Activated naive CD4-positive, alpha-beta T cell treated with anti-CD3 and anti-CD28 coated beads, Interleukin-2, amount 50 U/mL, for 72 hours (primary cell): Measurements from ENCODE around the gene ADAMTS10. TPM values are rescaled to one million over a fixed set of nuclear protein-coding genes. Genes with fewer than 3 reads are reported as not detected.
"Not testable (repeated sequence)": the region's sequence is repeated elsewhere in the genome, so short reads cannot be mapped to it uniquely, and the experiment has no call there.

Source experiments
- ATAC-seq, 2 donors: fragments of 150-1000 bp; cut with Tn5 transposase; 2 replicates each; pipeline ENCODE4 v1.10.0; 2021; ENCODE audit warnings: mild to moderate bottlenecking in 2 of 2, moderate library complexity in 2 of 2
- DNase-seq, 2 donors: peaks; one replicate each; pipeline ENCODE4 v3.0.0; 2021 to 2022; ENCODE audit warnings: low spot score in 2 of 2
- H3K27ac Mint-ChIP-seq, 2 donors: one replicate each; pipeline ENCODE4 v1.8.0; 2022; ENCODE audit warnings: mild to moderate bottlenecking in 2 of 2, mixed read lengths in 2 of 2
- H3K36me3 Mint-ChIP-seq, 2 donors: one replicate each; pipeline ENCODE4 v1.8.0; 2022; ENCODE audit warnings: mixed read lengths in 2 of 2
- H3K9me3 Mint-ChIP-seq, 2 donors: one replicate each; pipeline ENCODE4 v1.8.0; 2022; ENCODE audit warnings: mixed read lengths in 2 of 2
- total RNA-seq, 2 donors: library from RNA; stranded (reverse); gene quantifications; one replicate each; pipeline ENCODE4 v1.2.3, GENCODE V29; 2022

The ADAMTS10 gene
- total RNA-seq, 2 donors from 2014 or later, result 5.1 to 11.3 TPM

DNA sequence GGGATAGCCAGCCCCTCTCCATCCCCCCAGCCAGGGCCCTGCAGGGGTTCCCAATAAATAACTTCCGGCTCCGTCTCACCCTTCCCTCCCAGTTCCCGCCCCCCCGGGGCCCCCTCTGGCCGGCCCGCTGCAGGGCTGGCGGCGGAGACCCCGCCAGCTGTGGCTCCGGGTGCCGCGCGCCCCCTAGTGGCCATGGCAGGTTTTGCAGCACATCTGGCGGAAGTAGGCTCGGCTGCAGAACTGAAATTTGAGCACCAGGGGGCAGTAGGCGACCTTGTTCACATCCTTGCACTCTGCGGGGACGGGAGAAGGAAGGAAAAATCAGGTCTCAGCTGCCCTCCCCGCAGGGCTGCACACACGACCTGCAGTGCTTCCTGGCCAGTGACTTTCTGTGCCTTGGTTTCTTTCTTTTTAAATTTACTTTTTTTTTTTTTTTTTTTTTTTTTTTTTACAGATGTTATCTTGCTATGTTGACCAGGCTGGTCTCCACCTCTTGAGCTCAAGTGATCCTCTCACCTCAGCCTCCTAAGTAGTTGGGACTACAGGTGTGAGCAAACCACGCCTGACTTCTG, 29.7 kb downstream of the ADAMTS10 start:
- ATAC-seq (peak; percentile 77 to 78), DNase-seq (peak; percentile 88 to 92)
- no peak overlapping the region for H3K27ac Mint-ChIP-seq
- no peaks in the 10 kb centered on the region for H3K9me3 Mint-ChIP-seq
- H3K36me3 Mint-ChIP-seq, result no peaks in the 10 kb centered on the region

DNA sequence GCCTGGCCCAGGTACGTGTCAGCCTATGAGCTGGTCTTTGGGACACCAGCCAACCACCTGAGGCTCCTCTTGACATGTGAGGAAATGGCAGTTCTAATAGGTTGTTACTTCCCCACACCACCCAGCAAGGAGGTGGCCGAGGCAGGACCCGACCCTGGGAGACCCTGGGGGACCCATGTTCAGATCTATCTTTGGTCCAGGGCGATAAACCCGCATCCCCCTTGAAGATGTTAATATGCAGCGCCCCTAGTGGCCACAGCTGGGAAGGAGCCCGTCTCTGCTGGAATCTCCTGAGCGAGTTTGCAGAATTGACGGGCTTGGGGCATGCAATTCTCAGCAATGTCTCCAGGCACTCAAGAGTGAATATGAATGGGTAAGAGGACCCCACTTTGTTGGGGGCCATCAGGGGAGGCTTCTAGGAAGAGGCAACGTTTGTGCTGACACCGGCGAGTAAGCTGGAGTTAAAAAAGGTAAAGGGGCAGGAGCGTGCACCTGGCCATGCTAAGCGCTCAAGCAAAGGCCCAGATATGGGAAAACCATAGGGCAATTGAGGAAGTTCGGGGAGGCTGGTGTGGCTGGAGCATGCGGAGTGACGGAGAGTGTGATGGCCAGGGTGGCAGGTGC, 31.8 kb downstream of the ADAMTS10 start:
- peak; percentile 76 to 89 for DNase-seq
- H3K9me3 Mint-ChIP-seq, result no peaks in the 10 kb centered on the region
- H3K27ac Mint-ChIP-seq, result no peak overlapping the region
- H3K36me3 Mint-ChIP-seq, result no peaks in the 10 kb centered on the region
- ATAC-seq, result peak; percentile 41 to 55

DNA sequence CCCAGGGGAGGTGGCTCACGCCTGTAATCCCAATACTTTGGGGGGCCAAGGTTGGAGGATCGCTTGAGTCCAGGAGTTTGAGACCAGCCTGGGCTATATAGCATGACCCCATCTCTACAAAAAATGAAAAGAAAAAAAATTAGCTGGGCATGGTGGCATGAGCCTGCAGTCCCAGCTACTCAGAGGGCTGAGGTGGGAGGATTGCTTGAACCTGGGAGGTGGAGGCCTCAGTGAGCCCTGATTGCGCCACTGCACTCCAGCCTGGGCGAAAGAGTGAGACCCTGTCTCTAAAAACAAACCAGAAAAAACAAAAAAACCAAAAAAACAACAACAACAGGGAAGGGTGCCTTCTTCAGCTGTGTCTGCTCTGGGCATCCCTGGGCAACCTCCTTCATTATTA, 32.8 kb downstream of the ADAMTS10 start:
- Mint-ChIP-seq H3K9me3 (no peaks in the 10 kb centered on the region), H3K36me3 (no peaks in the 10 kb centered on the region), H3K27ac (peak overlapping the region in 1 of 2 donors; percentile 63)
- no peak for ATAC-seq
- no peak for DNase-seq

DNA sequence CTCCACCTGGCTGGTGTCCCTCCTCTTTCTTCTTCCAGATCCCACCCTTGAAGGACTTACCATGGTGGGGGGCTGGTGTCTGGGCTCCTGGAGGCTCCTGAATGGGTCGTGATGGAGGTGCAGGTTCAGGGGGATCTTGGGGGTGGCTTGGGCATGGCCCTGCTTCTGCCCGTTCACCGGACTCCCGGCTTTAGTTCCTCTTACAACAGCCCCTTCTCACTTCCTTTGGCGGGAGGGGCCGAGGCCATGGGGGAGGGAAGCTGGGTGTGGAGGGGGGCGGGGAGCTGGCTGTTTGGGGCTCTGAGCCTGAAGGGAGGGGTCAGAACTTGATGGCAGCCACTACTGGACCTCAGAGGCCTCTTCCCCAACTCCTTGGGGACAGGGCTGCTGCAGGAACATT, 33.3 kb downstream of the ADAMTS10 start, which contains the start of gene MYO1F:
Gene MYO1F (minus strand): TSS at position 196 of the 400 bp plus-strand sequence. CDS start 133 bp downstream, at position 63.
- DNase-seq (no peak), ATAC-seq (no peak)
- Mint-ChIP-seq H3K36me3 (no peaks in the 10 kb centered on the region), H3K9me3 (no peaks in the 10 kb centered on the region), H3K27ac (peak within 1 kb of the TSS; percentile 63 to 72)

DNA sequence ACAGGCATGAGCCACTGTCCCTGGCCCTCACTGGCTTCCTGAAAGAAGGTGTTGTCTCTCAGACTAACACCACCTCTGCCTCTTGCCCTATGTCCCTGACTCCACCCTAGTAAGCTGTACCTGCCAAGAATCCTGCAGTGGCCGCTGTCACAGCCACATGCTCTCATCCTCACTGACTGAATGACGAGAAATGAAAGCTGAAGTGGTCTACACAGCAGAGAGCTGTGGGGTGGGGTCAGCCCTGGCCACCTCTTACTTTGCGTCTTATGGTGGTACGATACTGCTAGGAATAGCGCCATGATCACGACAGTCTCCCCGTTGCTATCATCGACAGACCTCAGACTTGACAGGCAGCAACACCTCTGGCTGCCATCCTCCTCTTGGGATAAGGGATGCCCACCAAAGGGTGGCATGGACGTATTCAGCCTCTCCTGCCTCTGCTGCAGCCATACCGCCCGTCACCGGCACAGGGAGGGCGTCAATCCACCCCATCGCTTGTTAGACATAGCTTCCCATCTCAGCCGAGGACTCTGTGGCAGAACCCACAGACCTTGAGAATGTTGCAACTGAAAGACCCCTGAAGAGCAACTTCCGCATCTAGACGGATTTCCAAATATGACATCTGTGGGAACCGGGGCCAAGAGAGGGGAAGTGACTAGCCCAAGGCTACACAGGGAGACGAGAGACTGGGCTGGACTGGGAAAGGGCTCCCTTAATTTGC, 34.1 kb downstream of the ADAMTS10 start:
- Mint-ChIP-seq H3K9me3 (no peaks in the 10 kb centered on the region), H3K36me3 (no peaks in the 10 kb centered on the region)
- ATAC-seq, result peak; percentile 9 to 46

DNA sequence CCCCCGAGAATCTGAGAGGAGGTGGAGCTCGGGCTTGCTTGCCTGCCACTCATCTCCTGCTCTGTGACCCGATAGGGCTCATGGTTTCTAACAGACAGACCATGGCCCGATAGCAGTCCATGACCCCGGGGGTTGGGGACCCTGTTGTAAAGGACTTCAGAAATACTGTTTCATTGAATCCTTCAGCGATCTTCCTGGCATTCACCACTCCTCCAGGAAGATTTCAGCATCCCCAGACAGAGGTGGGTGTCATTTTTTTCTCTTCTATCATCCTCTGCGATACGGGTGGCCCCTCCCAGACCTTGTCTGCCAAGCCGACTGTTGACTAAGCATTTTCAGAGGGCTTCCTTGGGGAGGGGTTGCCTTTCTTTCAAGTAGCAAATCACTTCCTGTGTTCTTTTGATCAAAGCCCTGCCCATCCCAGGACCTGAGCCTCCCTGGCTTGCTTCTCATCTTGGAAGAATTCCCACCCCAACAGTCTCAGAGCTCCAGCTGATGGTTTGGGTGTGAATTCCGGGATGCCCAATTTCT, 35.0 kb downstream of the ADAMTS10 start:
- peak in 1 of 2 donors; percentile 23 for ATAC-seq
- Mint-ChIP-seq H3K36me3 (no peaks in the 10 kb centered on the region), H3K27ac (peak overlapping the region in 1 of 2 donors; percentile 63), H3K9me3 (no peaks in the 10 kb centered on the region)
- no peak for DNase-seq

More for the DNA sequence above, 34.1 kb downstream of the ADAMTS10 start:
- DNase-seq, result no peak
- peak overlapping the region; percentile 55 to 63 for H3K27ac Mint-ChIP-seq

DNA sequence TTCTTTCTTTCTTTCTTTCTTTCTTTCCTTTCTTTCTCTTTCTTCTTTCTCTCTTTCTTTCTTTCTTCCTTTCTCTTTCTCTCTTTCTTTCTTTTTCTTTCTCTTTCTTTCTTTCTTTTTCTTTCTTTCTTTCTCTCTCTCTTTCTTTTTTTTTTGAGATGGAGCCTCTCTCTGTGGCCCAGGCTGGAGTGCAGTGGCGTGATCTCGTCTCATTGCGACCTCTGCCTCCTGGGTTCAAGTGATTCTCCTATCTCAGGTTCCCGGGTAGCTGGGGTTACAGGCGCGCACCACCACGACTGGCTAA, 35.9 kb downstream of the ADAMTS10 start:
- DNase-seq, H3K27ac Mint-ChIP-seq, ATAC-seq, H3K36me3 Mint-ChIP-seq, H3K9me3 Mint-ChIP-seq: not testable (repeated sequence)

DNA sequence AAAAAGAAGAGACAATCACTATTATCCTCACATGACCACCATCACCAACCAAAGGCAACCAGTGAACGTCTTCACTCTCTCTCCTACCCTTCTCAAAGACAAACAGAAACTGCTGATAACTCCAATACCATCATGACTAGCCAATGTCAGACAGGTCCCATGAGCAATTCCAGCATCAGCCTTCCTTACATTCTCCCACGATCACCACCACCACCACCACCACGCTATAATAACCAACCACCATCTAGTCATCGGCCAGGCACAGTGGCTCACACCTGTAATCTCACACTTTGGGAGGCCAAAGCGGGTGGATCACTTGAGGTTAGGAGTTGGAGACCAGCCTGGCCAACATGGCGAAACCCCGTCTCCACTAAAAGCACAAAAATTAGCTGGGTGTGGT, 37.2 kb downstream of the ADAMTS10 start:
- H3K27ac Mint-ChIP-seq, result peak overlapping the region in 1 of 2 donors; percentile 13
- H3K36me3 Mint-ChIP-seq, result no peaks in the 10 kb centered on the region
- DNase-seq (no peak), ATAC-seq (no peak)
- H3K9me3 Mint-ChIP-seq, result no peaks in the 10 kb centered on the region

DNA sequence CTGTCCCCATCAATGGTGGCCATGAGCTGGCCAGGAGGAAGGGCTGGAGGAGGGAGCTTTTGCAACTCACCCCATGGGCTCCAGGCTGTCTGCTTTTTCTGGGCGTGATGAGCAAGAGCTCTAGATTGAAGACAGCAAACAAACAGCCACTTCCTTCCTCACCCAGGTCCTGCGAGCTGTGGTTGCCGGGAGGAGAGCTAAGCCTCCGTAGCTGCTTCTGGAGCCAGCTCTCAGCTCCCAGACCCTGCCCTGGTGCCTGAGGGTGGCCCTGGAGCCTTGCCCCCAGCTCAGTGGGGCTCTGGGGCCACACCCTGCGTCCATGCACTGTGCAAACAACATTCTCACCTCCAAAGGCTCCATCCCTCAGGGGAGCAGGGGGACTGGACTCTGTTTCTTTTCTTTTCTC, 39.5 kb downstream of the ADAMTS10 start:
- DNase-seq (peak in 1 of 2 donors; percentile 38), ATAC-seq (peak; percentile 48 to 60)
- Mint-ChIP-seq H3K36me3 (no peaks in the 10 kb centered on the region), H3K9me3 (no peaks in the 10 kb centered on the region), H3K27ac (peak overlapping the region in 1 of 2 donors; percentile 82)

DNA sequence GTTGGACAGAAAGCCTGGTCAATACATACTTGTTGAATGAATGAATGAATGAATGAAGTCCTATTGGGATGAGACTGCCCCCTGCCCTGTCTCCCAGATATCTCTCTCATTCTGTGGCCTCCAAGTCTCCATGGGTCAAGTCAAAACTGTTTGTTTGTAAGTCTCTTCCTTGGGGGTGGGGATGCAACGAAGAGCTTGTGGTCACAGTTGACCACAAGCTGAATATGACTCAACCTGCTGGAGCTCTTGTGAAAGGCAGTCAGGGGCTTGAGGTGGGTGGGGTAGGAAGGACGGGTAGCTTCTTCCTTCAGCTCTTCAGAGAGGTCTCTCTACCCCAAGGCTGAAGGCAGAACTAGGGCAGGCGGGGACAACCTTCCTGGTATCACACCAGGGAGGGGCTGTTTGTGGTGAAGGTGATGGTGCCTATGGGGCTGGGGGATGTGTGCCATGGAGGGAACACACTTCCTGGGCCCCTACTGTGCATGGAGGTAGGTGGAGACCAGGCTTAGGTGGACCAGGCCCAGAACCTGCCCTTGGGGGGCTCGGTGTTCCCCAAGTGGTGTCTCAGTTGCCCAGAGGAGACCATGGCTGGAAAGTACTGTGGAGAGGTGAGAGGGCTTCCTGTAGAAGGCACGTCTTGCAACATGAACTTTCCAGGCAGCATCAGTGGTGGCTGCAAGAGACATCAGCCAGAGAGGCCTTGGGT, 41.3 kb downstream of the ADAMTS10 start:
- H3K27ac Mint-ChIP-seq, result peak overlapping the region; percentile 58 to 76
- H3K36me3 Mint-ChIP-seq, result no peaks in the 10 kb centered on the region
- H3K9me3 Mint-ChIP-seq, result no peaks in the 10 kb centered on the region
- ATAC-seq, result peak; percentile 80 to 94
- peak in 1 of 2 donors; percentile 56 for DNase-seq

DNA sequence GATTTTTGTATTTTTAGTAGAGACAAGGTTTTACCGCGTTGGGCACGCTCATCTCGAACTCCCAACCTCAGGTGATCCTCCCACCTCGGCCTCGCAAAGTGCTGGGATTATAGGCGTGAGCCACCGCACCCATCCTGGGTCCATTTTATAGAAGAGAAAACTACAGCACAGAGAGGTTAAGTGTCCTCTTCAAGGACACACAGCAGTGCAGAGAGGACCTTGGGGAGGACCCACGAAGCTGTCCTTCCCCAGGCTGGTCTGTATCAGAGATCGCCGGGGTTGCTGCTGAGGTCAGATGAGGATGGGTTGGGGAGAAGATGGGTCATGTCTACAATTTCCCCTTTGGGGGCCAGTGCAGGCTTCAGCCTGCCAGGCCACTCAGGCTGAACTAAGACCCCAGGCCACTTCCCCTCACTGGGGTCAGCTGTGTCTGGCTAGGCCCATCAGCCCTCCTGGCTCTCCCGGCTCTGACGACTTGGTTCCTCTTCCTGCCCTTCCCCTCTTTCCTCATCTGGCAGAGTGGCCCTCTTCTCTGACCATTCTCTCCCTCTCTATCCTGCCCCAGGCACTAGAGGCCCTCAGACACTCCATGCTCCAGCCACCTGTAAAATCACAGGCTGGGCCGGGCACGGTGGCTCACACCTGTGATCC, 42.9 kb downstream of the ADAMTS10 start:
- Mint-ChIP-seq H3K36me3 (no peaks in the 10 kb centered on the region), H3K9me3 (no peaks in the 10 kb centered on the region), H3K27ac (no peak overlapping the region)
- ATAC-seq, result no peak
- no peak for DNase-seq

DNA sequence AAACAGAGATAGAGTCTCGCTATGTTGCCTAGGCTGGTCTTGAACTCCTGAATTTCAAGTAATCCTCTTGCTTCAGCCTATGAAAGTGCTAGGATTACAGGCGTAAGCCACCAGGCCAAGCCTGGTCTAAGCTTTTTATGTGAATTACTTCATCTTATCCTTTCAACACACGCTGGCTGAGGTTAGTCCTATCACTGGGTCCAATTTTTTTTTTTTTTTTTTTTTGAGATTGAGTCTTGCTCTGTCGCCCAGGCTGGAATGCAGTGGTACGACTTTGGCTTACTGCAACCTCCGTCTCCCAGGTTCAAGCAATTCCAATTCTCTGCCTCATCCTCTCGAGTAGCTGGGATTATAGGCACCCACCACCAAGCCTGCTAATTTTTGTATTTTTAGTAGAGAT, 43.7 kb downstream of the ADAMTS10 start:
- Mint-ChIP-seq H3K9me3 (no peaks in the 10 kb centered on the region), H3K27ac (no peak overlapping the region), H3K36me3 (no peaks in the 10 kb centered on the region)
- DNase-seq, result no peak
- ATAC-seq, result no peak

DNA sequence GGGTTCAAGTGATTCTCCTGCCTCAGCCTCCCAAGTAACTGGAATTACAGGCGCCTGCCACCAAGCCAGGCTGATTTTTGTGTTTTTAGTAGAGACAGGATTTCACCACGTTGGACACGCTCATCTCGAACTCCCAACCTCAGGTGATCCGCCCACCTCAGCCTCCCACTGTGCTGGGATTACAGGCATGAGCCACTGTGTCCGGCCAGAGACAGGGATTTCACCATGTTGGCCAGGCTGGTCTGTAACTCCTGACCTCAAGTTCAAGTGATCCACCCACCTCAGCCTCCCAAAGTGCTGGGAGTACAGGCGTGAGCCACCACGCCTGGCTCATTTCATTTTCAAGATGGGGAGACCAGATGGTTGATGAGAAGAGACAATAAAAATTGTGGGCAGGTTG, 45.6 kb downstream of the ADAMTS10 start:
- not testable (repeated sequence) for ATAC-seq
- H3K27ac Mint-ChIP-seq, result peak overlapping the region in 1 of 2 donors; percentile 54

DNA sequence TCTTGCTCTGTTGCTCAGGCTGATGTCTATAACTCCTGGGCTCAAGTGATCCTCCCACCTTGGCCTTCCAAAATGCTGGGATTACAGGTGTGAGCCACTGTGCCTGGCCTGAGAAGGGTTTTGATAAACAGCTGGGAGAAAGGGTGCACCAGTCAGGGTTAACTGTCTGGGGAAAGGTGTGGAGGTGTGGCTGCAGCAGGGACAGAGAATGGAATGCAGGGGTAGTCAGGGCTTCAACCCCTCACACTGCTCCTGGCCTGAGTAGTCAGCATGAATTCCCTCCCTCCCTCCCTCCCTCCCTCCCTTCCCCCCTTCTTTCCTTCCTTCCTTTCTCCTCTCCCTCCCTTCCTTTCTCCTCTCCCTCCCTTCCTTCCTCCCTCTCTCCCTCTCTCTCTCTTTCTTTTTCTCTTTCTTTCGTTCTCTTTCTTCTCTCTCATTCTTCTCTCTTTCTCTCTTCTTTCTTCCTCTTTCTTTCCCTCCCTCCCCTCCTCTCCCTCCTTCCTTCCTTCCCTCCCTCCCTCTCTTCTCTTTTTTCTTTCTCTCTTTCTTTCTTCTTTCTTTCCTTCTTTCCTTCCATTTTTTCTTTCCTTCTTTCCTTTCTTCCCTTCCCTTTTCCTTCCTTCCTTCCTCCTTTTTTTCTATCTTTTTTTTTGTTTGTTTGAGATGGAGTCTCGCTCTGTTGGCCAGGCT, 49.3 kb downstream of the ADAMTS10 start:
- DNase-seq, result no peak
- Mint-ChIP-seq H3K36me3 (no peaks in the 10 kb centered on the region), H3K9me3 (no peaks in the 10 kb centered on the region), H3K27ac (no peak overlapping the region)
- no peak for ATAC-seq

More for the DNA sequence above, 45.6 kb downstream of the ADAMTS10 start:
- not testable (repeated sequence) for DNase-seq, H3K36me3 Mint-ChIP-seq, H3K9me3 Mint-ChIP-seq

DNA sequence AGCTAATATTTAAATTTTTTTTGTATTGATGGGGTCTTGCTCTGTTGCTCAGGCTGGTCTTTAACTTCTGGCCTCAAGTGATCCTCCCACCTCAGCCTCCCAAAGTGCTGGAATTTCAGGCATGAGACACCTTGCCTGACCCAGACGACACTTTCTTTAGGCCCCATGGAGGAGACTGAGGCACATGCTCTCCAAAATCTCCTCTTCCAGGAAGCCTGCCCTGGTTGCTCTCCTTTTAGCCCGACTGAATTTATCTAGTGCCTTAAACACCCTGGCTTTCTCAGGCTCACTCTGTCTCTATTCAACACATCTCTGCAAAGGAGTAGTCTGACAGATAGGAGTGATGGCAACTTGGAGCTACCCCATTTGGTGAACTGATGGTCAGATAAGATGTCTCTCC, 52.2 kb downstream of the ADAMTS10 start:
- Mint-ChIP-seq H3K27ac (peak overlapping the region; percentile 56 to 77), H3K36me3 (no peaks in the 10 kb centered on the region), H3K9me3 (no peaks in the 10 kb centered on the region)
- DNase-seq (no peak), ATAC-seq (no peak)
